HG03039 (cell line): Measurements from ENCODE around the gene BANF2.
"Not testable (repeated sequence)": the region's sequence is repeated elsewhere in the genome, so short reads cannot be mapped to it uniquely, and the experiment has no call there.

ENCODE experiments used
- ATAC-seq: cut with Tn5 transposase; IDR thresholded peaks from one replicate; pipeline ENCODE4 v1.9.1; 2021; ENCODE audit warnings: mild to moderate bottlenecking, moderate library complexity; ENCODE audit not compliant: unreplicated experiment

Gene BANF2

DNA sequence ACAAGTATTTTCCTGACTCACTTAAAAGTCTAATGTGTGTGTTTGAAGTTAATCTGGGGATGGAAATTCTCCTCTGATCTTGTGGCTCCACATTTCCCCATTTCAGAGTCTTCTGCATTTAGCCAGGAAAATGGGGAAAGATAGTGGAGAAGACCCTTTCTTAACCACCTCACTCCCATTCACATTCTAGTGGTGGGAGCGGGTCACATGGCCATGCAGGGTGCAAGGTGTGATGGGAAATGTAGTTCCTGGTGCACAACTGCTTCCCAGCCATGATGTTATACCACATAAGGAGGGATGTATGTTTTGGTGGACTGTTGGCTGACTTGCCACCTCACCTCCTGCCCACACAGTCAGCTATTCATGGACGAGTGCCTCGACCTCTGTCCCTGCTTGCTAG is 61.8 kb downstream of the BANF2 start:
- ATAC-seq = no peak

DNA sequence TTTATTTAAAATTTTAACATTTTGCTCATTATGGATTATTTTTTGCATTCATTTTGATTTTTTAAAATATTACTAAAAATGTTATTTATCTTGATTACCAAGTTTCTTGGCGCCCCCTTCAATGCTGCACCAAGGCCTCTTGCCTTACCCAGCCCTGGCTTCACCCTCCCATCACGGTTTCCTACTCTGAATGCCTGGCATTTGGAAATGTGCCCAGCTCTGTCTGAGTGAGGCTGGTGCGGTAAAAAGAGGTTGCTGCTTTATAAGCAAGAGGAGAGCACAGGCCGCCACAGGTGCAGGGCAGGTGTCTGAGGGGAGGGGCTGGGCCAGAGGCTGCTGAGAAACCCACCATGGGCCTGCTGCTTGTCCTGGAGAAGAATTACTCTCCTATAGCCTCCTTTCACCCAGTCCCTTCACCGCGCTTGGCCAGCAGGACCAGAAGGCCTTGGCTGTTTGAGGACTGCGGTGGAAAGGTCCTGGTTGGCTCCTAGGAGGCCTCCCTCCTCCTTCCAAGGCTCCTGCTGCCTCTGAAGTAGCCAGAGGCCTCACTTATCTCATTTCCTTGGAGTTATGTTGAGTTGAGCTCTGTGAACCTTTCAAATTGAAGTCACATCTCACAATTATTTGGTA is 62.6 kb downstream of the BANF2 start:
- no peak for ATAC-seq

DNA sequence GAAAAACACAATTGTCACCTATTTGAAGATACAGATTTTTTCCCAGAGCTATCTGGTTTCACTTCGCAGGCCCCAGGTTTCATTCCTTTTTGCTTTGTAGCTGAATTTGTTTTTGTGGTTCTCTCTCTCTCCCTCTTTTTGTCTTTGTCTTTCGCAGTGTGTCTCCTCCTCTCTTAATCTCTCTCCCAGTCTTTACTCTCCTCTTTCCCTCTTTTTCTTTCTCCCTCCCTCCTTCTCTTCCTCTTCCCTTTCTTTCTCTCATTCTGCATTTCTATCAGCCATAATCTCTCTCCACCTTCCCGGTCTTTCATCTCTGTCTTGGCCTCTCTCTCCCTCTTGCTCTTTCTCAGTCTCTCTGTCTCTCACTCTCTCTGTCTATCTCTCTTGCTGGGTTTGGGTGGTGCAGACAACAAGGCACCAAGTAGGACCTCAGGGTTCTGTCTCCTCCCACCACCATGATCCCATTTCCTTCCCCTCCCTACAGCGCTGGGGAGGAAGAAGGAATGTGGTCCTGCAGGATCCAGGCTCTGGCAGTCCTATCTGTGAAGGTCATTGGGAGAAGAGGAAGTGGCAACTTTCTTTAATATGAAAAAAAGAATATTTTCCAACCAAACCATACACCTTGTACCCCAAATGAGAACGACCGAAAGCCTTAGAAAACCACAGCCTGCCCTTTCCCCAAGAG is 63.2 kb downstream of the BANF2 start:
- ATAC-seq = no peak

DNA sequence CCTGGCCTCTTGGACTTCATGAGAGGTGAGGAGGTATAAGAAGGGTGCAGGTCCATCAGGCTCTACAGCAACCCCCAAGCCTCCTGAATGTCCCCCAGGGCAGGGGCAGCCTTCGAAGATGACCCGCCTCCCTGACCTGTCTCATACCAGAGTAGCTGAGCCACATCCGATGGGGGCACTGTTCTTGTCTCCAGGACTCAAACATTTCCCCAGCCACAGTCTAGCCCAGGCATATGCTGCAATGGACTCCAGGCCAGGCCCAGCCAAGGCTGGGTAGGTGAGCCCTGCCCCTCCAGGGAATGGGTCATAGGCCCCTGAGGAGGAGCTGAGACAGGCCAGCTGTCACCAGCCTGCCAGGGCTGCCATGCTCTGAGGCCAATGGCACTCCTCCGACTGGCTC is 65.3 kb downstream of the BANF2 start:
- no peak for ATAC-seq

DNA sequence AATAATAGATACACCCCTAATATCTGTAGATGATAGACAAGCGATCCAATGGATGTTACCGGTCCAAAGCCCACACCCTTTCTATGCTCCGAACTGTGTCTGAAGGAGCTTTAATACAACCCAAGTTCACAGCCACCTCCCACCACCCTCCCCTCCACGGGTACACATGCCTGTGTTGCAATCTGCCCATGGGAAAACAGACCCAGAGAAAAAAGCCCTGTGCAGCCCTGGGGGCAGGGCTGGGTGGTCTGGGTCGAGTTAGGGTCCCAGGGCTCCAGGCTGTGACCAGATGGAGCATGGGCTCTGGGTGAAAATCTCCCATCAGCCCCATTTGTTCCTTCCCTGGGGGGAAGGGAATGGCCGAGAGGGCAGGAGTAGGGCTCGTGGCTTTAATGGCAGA is 65.8 kb downstream of the BANF2 start:
- ATAC-seq = no peak

DNA sequence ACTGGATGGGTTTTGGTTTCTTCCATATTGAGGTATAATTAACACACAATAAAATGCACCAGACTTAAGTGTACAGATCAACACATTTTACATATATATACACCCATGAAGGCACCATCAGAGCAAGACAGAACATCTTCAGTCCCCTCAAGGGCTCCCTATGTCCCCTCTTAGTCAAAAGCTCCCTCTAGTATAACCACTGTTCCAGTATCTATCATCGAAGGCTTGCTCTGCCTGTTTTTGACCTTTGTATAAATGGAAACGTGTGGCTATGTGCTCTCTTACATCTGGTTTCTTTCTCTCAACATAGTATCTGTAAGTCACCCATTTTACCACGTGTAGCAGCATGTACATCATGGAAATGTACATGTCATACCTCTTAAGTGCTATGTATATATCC is 66.5 kb downstream of the BANF2 start:
- no peak for ATAC-seq

DNA sequence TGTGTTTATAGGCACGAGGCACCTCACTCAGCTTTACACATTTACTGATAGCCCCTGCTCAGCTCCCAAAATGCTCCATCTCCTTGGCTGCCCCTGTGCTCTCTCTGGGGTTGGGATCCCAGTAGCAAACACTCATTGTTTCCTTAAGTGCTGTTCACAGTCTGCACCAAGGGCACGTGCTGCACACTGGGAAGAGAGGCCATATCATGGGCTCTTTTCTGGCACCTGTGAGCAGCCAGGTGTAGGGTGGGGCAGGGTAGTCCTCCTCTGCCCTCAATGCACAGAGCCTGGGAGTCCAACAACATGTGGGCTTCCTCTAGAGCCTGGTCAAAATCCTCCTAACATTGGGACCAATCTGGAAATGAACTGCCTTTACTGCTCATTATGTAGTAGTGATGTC is 67.9 kb downstream of the BANF2 start:
- ATAC-seq = no peak

DNA sequence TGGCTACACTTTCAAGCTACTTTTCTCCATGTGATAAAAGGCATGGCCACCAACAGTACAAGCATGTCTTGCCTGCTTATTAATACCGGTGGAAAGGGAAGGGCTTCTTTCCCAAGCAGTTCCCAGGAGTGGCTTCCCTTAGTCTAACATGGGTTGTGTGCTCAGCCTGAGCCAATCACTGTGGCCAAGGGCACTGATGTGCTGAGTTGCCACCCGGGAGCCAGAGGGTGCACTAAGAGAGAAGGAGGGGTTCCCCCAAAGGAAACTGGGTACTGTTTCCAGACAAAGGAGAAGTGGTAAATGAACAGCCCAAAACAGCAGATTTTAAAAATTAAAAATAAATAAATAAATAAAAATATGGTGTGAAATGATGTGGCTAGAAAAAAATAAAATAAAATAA is 68.5 kb downstream of the BANF2 start:
- no peak for ATAC-seq

DNA sequence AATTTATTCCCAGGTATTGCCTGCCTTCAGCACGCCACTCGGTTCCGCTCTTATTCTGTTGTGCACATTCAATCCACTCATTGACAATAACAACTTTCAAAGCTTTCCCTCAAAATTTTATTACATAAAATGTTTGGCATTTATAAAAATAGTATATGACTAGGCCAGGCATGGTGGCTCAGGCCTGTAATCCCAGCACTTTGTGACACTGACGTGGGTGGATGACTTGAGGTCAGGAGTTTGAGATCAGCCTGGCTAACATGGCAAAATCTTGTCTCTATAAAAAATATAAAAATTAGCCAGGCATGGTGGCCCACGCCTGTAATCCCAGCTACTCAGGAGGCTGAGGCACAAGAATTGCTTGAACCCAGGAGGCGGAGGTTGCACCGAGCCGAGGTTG is 70.0 kb downstream of the BANF2 start:
- ATAC-seq = not testable (repeated sequence)

DNA sequence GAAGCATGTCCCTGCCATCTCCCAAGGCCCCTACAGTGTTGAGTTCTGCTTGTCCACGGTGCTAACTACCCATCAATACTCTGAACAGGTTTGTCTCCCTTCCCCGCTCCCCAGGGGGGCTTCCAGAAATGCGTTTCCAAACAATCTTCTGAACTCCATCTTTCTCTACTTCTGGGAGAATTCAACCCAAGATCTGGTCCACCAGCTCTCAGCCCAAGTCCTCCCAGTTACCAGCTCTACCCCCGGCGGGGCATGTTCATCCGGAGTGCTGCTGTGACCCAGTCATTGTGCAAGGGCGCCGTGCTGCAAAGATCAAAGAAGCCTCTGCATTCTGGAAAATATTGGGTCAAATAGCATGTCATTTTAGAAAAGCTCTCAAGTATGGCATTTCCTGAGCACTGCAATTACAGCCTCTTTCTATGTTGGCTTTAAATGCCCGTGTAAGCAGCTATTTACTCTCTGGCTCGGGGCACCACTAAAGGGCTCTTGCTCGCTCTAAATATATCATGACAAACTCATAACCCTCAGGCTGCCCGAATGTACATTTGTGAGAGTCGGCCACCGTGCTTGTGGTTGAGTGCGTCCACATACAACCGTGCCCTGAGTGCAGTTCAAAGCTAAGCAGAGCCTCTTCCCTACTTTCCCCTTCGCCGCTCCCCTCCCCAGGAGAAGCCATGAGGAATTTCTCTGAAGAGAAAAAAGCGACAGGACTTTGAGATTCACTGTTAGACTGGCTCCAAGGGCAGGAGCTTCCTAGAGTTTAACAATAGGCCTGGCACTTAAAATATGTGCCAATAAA is 71.6 kb downstream of the BANF2 start:
- ATAC-seq = no peak

DNA sequence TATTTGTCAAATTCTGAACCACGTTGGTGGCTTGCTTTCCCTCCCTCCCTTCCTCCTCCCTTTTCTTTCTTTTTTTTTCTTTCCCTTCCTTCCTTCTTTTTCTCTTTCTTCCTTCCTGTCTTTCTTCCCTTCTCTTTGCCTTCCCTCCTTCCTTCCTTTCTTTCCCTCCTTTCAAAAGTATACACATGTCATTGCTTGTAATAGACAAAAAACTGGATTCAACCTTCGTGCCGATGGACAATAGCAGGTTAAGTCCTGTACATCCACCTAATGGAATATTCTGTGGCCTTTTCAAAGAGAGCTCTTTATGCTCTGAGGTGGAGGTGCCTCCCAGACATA is 72.2 kb downstream of the BANF2 start:
- no peak for ATAC-seq

DNA sequence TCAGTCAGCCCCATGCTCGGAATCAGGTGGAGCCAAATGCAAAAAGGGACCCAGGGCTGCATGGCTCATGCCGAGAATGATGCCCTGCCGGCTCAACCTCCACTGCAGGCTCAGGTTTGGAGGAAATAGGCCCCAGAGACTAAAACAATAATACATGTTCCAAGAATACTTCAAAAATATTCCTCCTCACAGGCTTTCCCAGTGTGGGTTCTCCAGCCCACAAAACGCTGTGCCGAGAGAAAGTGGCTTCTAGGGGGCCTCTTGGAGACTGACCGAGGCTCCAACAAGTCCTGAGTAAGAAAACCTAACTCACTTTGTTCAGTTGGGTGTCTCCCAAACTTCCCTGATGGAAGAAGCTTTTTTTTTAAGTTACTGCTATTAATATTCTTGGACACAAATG is 73.9 kb downstream of the BANF2 start:
- ATAC-seq = no peak

DNA sequence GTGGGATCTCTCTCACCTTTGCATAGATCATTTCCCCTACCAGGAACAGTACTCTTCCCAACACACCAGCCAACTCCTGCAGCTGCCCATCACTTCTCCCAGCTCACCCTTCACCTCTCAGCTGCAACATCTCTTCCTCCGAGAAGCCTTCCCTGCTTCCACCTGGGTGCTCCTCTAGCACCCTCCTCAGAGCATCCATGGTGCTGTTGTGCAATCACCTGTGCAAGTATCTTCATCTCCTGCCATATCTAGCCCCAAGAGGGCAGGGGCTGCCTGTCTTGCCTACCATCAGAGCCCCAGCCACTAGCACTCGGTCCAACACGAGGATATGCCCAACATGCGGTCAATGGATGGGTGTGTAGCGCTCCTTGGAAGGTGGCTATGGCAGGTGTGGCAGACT is 75.8 kb downstream of the BANF2 start:
- ATAC-seq = no peak

DNA sequence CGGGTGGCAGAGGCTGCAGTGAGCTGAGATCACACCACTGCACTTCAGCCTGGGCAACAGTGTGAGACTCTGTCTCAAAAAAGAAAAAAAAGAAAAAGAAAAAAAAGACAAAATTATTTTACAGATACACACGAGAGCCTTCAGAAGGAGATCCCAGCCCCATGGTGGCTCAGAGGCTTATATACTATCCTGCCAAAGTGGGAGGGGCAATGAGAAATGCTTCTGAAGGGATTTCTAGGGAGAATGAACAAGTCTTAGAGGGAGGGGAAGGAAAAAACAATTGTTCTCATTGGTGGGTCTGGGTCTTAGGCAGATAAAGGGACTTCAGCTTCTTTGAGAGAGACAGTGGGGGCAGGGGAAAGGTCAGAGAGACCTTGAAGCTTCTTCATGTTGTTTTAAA is 76.8 kb downstream of the BANF2 start:
- ATAC-seq = no peak

DNA sequence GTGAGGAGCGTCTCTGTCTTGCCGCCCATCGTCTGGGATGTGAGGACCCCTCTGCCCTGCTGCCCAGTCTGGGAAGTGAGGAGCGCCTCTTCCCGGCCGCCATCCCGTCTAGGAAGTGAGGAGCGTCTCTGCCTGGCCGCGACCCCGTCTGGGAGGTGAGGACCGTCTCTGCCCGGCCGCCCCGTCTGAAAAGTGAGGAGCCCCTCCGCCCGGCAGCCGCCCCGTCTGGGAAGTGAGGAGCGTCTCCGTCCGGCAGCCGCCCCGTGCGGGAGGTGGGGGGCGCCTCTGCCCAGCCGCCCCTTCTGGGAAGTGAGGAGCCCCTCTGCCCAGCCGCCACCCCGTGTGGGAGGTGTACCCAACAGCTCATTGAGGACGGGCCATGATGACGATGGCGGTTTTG is 79.2 kb downstream of the BANF2 start:
- ATAC-seq = not testable (repeated sequence)

DNA sequence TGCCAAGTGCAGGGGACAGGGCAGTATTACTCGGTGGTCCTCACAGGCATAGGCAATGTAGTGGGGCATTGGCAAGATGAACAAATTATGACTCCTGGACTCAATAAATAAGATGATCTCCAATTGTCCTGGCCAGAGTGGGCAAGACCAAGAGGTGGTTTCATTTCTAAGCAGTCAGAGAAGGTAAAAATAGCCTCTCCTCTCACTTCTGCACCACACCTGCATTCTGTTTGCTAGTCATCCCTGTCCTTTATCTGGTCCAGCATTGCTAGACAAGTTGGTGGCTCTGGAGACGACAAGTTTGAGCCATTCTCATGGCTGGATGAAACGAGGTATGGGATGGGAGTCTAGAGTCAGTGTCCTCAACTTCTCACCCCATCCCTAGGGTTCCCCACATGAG is 83.0 kb downstream of the BANF2 start:
- no peak for ATAC-seq

DNA sequence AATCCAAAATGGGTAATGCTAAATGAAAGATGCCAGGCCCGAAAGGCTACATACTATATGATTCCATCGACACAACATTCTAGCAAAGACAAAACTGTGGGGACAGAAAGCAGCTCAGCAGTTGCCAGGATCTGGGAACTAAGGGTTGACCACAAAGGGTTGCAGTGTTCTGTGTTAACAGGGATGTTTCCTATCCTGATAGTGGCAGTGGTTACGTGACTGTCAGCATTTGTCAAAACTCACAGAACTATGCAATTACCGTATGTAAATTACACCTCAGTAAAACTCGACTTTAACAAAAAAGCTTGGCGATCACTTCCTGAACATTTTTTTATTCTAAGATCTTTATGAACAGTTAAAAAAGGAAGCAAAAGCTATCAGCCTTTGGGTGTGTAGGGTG is 83.9 kb downstream of the BANF2 start:
- ATAC-seq = no peak

DNA sequence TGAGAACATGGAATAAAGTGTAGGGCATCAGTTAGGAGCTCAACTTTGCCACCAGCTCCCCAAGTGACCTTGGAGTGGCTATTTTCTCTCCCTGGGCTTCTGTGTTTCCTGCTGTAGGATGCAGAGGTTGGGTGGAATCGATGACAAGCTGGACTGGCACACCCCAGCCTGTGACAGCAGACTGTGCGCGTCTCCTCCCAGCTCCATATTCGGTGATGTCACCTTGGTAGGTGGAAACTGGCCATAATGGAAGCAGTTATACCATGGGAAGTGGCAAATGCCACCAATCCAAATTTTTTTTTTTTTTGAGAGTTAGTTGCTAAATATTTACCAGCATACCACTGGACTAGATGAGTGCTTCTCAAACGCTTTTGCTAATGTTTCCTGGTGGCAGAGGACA is 85.2 kb downstream of the BANF2 start:
- ATAC-seq = no peak
